GM19193 (cell line): Measurements from ENCODE around the gene DOK7.

Experiments used
- POLR2A ChIP-seq: IDR thresholded peaks from 4 replicates; pipeline ENCODE4 v1.6.1; 2011; ENCODE audit not compliant: insufficient read depth, insufficient read length; ENCODE audit errors: extremely low read depth

DOK7 gene

DNA sequence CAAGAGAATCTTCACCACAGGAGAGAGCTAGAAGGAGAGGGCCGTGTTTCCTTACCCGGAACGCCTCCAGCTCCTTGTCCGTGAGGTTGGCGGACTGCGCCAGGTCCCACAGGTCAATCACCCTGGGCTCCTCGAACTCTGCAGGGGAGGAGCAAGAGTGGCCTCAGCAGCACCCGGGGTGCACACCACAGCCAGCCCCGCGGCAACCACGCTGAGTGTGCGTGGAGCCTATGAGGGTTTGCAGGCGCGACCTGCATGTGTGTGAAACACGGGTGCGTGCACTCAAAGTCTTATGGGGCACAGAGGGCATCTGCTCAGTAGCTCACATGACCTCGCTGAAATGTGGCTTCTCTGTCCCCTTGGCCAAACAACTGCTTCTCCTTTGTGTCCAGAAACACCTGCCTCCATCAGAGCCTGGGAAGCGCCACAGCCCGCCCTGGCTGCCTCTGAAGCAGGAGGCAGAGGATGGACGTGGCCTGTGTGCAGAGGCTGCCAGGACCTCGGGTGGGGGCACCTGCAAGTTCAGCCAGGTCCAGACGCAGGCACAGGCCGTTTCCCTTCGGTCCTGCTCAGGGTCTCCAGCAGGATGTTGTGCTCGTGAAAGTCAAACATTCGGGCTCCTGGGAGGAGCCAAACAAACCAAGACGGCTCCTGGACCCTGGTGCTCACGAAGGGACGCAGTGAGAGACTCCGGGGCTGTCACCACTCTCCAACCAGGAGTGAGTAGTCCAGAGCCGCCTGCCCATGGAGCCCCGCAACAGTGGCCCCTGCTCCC, 53.1 kb downstream of the DOK7 start:
- no peak for TF ChIP-seq POLR2A

DNA sequence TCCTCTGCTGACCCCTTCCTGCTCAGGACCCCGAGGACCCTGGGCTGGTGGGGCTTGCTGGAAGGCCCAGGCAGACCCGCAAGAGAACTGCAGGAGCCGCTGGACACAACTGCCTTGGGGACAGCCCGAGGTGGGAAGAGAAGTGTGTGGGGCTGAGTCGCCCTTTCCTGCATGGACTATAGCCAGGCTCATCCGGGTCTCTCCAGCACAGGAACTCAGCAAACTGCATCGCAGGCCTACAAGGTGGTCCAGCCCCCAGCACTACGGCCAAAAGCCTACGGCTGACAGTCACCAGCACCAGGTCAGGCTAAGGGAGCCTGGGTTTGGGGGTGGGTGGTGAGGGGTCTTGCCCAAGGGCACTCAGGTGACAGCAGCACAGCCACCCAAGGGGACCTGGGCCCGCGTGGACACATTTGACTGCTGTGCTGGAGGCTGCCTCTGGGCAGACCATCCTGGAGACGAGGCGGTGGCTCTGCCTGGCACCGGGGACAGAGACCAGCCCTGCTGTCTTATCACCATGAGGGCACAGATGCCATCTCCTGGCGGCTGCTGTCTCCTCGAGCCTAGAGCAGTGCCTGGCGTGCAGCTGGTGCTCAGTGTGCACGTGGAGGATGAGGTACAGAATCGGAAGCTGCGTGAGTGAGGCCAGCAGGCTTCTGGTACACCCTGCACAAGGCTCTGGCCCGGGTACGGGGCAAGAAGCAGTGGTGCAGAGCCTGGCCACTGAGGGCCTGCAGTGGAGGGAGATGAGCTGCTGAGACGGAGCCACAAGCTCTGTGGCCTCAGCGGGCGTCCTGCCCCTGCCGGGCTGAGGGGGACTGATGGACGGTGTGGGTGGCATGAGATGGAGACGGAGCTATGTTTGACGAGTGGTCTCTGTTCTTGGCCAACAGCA, 54.0 kb downstream of the DOK7 start:
- no peak for TF ChIP-seq POLR2A

DNA sequence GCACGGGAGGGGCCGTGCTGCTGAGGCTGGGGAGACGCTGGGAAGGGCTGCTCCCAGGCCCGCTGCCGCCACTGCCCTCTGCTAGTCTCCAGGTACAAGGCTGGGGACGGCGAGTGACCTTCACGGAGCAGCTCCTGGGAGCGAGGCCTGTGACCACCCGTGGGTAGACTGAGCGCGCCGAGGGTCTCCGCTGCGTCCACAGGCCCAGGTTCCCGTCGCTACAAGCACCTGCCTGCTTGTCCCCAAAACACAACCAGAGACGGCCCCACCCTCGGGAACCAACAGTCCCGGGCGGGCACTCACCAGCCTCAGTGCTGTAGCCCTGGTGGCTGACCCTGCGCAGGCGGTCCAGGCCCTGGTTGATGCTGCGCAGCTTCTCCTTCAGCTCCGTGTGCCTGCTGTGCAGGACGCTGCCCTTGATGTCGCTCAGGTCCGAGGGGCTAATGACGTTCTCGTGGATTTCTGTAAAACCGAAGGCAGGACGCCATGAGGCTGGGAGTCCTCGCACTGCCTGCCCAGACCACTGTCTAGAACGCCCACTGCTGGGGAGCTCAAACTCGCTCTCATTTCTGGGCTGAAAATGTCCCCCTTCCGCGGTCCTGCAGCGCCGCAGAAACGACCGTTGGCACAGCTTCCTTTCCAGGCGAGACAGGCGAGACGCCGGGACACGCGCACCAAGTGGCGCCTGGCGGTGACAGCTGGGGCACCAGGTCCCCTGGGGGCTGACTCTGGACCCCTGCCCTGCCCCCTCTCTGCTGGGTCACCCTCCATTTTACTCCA, 54.8 kb downstream of the DOK7 start:
- TF ChIP-seq POLR2A = no peak

DNA sequence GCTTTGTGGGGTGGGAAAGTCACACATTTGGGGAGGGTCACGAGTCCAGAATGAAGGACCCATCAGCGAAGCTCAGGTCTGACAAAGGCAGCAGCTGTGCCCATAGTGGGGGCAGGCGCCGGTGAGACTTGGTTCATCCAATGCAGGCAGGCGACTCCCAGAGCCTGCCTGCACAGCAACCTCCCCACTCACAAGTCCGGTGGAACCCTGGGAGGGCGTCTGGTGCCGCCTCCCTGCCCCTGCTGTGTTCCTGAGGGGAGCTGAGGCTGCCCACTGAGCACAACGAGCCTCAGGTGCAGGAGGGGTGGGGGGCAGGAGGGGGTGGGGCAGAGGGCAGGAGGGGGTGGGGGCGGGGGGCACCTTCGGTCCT, 55.4 kb downstream of the DOK7 start:
- TF ChIP-seq POLR2A = no peak

DNA sequence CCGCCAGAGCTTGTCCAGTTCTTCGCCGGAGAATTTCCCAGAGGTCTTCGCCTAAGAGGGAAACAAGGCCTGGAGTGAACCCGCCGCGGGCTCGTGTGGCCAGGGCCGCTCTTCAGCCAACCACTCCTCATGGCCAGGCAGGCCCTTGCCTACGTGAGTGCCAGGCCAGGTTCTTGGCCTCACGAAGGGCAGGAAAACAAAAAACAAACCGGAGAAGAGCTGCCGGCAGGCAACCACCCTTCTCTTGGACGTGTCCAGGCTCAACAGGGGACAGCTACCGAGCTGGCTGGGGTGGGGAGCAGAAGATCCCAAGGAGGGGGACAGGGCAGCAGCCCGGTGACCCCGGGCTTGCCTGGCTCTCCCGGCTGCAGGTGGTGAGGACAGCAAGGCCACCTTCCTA, 55.8 kb downstream of the DOK7 start:
- TF ChIP-seq POLR2A = no peak

DNA sequence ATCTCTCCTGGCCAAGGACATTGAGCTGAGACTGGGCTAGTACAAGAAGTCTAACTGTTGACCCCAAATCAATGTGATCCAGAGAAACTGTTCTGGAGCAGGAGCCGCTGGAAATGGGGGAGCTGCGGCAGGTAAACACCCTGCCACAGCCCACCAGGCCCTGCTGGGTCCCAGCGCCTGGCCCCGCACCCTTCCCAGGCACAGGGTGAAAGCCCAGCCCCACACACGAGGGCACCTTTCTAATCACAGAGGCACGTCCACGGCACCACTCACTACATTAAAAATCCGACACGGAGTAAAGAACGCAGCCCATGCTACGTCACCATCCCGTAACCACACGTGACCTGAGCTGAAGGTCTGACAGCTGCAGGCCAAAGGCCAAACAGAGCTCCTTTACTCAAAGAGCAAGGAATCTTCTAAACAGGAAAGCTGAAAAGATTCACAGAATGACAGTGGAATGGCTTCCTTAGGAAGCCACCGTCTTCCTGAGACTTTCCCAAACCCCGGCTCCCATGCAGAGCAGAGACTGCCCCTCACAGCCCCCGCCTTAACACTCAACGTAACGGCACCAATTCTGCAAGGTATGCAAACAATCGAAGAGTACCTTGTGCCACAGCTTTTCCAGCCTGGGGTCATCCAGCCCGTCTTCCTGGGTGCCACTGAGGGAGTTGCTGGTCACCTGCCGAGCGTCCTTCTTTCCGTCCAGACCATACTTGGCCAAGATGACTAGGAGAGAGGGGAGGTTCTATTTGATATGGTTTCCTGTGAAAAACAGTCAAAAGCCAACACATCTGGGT, 56.6 kb downstream of the DOK7 start:
- TF ChIP-seq POLR2A = no peak

DNA sequence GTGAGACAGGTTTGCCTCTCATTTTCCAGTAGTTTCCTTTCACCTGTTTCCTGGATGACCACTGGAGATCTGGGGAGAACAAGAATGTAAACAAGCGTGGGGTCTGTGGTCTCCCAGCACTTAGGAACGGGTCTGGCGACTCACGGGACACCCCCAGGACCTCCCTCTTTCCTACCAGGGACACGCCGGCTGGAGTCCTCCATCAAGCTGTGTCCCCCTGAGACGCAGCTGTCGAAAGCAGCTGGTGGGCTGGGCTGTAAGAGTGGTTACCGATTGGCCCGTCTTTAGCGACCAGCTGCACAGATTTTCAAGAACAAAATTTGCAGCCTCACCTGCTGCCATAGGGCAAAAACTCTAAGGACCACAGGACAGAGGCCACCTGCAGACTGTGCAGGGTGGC, 57.2 kb downstream of the DOK7 start:
- TF ChIP-seq POLR2A = no peak

DNA sequence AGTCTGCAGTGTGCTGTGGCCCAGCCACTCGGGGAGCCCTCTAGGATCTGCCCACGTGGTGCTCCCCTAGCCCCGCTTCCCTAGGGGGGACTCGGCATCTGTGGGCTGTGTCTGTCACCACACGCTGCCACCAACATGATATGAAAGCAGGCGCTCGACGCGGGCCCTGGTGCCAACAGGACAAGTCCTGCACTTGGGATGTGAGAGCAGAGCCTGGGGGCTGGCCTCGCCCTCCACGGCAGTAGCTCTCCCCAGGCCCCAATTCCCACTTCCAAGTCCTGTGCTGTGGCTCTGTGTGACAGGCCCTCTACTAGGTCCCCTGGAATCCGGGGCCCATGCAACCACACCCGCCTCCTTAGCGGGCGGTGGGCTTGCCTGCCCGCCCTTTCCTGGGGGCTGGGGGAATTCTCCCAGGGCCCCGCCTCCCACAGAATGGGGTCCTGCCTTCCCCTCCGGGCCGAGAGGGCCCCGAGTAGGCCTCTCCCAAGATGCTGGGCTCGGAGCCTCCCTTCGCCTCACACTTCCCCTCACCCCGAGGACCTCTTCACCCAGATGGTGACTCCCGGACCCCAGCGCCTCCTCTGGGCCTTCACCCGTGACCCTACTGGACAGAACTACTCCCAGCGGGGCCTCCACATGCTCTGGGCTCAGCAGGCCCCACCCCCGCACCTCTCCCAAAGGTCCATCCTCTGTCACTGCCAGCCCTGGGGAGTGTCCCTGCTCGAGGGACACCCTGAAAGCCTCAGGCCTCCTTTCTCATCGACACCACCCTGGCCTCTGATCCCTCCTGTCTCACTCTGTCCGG, 57.9 kb downstream of the DOK7 start:
- TF ChIP-seq POLR2A = no peak

DNA sequence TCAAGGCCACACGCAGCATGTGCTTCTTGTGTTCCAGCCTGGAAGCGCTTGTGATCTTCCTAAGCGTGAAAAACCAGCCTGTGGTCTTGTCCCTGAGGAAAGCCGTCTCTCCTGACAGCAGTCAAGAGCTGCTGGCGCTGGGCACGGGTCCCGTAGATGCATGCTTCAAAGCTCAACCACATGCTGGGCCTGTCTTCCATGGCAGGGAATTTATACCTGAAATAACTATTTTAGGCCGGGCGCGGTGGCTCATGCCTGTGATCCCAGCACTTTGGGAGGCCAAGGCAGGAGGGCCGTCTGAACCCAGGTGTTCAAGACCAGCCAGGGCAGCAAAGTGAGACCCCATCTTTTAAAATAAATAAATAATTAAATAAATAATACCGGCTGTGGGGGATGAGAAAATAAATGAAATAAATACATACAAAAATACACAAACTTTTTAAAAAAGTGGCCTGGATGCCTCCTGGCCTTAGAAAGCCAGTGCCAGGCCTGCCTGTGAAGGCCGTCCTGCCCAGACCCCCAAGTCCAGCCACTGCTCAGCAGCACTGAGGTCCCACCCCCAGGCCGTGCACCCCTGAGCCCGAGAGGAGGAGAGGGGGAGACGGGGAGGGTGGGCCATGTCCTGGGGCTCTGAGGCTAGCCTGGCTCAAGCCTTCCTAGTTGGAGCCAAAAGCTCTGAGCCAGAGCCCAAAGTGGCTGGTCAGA, 58.7 kb downstream of the DOK7 start:
- TF ChIP-seq POLR2A = no peak

DNA sequence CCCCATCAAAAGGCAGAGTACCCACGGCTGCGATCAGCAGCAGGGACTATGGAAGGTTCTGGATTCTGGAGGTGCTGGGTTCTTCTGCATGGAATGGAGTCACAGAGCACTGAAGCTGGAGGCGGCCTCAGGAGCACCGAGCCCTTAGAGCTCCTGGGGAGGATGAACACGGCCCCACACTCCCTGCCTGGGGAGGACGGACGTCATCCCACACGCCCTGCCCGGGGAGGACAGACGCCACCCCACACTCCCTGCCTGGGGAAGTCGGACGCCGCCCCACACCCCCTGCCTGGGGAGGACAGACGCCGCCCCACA, 59.2 kb downstream of the DOK7 start:
- no peak for TF ChIP-seq POLR2A

DNA sequence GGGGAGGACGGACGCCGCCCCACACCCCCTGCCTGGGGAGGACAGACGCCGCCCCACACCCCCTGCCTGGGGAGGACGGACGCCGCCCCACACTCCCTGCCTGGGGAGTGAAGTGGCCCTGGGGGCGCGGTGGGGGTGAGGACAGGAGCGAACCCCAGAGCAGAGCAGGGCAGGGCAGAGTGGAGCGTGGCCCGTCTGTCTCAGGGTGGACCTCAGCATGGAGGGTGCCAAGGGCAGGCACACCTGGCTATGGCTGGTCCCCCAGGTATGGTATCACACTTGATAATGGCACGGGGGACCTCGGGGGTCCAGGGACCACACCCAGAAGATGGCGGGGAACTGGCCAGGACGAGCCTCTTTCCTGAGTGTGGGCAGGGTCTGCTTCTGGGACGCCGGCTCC, 59.5 kb downstream of the DOK7 start:
- no peak for TF ChIP-seq POLR2A

DNA sequence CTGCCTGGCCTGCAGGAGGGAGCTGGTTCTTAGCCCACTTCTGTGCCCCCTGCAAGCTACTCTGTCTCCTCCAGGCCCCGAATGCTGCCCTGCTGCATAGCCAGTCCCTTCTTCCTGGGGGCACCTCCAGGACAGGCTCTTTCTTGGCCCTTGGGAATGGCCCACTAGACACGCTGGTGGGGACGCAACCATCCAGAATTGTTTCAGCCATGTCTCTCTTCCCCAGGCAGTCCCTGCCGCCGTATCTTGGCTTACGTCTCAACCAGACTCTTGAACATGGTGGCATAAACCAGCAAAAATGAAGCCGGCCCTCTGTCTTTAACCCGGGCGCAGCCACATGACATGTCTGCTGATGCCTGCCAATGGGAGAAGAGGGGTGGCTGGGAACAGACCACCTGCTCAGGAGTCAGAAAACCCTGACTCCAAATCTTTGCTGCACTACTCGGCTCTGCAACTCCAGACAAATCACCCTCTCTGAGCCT, 60.1 kb downstream of the DOK7 start:
- TF ChIP-seq POLR2A = no peak

DNA sequence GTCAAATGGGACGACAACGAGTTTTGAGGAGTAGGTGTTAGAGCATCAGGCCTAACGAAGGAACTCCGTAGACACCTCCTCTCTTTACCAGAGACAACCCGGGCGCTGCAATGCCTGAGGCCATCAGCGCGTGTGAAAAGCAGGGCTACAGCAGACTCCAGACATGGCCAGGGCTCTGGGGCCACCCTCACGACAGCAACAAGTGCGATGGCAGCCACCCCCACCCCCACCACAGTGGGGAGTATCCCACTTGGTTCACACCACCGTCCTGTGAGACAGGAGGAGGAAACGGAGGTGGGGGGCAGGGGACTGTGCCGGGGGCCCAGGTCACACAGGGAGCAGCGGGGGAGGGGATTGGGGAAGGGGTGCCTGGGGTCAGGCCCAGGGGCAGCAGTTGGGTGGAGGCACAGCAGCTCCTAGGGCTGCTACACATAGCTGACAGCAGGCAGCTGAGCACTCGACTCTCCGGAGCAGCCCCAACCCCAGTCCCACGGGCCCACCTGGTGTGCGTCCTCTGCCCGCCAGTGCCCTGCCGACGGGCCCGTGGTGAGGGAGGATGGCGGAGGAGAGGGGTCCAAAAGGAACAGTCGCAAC, 60.6 kb downstream of the DOK7 start:
- no peak for TF ChIP-seq POLR2A

DNA sequence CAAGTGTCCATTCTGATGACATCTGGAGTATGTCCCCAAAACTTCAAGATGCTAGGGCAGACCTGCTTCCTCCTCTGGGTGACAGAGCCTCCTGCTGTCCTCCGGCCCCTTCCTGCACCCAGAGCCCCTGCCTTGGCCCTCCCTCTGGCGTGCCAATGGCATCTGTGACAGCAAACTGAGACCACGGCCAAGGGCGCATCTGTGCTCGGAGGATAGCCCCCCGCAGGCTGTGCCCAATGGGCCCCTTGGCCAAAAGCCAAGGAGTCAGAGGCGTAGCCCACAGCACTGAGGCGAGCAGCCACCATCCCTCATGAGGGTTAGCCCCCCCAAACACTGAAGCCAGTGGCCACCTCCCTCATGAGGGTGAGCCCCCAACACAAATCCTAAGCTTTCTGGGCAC, 61.2 kb downstream of the DOK7 start:
- no peak for TF ChIP-seq POLR2A

DNA sequence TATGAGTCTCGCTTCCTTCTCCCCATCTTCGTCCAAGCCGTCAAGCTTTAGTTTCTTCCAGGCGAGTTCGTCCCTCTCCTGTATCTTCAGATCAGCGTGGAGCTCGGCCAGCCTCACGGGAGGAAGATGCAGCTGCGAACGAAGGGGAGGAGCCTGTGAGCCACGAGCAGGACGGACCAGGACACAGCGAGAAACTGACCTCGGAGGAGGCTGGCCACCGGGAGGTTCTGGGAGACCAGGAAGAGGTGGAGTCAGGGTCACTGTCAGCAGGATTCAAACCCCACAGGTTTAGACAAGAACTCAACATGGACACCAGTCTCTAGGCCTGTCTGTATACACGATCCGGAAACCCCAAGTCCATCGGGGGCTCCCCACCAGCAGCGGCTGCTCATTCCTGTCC, 61.8 kb downstream of the DOK7 start:
- TF ChIP-seq POLR2A = no peak
